ENCODE results near the gene PSG1.
"Not testable (repeated sequence)": the region's sequence is repeated elsewhere in the genome, so short reads cannot be mapped to it uniquely, and the experiment has no call there.

The PSG1 gene

GRCh38 chr19:42821306-42821977 lies 58.1 kb downstream of the PSG1 start:
- DNase-seq (ENCODE audit: low read depth in 2 of 2): not testable (repeated sequence)

DNA sequence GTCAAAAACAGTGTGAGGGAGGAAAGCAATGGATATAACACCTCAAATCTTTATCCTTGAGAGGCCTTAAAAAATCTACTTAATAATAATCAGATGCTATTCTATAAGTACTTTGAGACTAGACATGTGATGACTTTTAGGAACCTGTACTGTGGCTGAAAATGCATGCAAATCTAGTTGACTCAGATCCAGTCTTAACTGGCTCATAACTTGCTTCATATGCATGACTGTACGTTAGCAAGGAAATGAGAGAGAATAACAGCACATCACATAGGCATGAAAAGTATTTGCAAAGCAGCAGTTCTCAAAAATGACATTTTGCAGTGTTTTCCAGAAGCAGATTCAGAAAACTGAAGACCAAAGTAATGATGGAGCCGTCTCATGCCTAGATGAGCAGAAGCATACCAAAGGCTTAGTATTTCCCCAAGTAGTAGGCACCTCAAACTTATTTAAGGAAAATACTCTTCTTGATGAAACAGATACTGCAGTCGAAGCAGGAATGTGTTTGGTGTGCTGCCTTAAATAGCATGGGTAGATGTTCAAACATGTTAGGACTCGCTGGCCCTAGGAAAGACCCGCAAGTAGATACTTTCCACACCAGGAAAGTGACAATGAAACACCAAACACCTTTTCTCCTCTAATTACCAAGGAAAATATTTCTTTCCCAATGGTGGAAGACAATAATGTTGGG lies 59.4 kb downstream of the PSG1 start:
- peak; percentile 59 to 65 for DNase-seq (ENCODE audit: low read depth in 2 of 2)

DNA sequence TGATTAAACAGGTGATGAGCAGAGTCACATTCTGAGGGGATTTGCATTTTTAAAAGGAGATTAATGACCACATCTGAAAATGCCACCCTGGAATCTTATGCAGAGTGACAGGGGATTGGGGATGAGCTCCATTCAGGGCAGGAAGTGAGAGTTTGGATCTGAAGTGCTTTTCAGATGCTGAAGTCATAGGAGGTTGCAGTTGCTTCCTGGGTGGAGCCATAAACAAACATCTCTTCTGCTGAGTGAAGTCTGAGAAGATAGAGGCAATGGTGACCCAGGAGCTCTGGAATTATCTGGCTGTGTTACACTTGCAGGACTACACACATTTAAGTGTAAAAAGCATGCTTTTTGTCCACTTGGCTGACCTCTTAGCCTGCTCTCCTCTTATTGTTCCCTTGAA lies 62.6 kb downstream of the PSG1 start:
- no peak for DNase-seq (ENCODE audit: low read depth in 2 of 2)
